Breast epithelium (tissue), 4 donors: ENCODE measurements around the gene TMED4. TPM values are rescaled to one million over a fixed set of nuclear protein-coding genes. Genes with fewer than 3 reads are reported as not detected.

ENCODE experiments used
- DNase-seq, 2 donors: peaks; one replicate each; pipeline ENCODE4 v3.0.0-alpha.2; 2019; ENCODE audit warnings: low spot score in 2 of 2
- H3K27ac ChIP-seq, 2 donors: fragments of 200-600 bp; sonication (generic) in 1 of 2; one replicate each; pipeline ENCODE4 v1.5.1; 2016 to 2019; ENCODE audit warnings: mild to moderate bottlenecking in 1 of 2
- H3K27me3 ChIP-seq, 2 donors: fragments of 200-600 bp; sonication (generic) in 1 of 2; one replicate each; pipeline versions ENCODE4 v1.5.1 to v1.6.0; 2017 to 2019; ENCODE audit warnings: control low read depth in 1 of 2, mild to moderate bottlenecking in 1 of 2
- H3K36me3 ChIP-seq: fragments of 200-600 bp; one replicate; pipeline ENCODE4 v1.5.1; 2019
- H3K4me1 ChIP-seq, 2 donors: fragments of 200-600 bp; sonication (generic); one replicate each; pipeline ENCODE4 v1.5.1; 2016 to 2019; ENCODE audit warnings: control low read depth in 1 of 2
- H3K4me3 ChIP-seq, 3 donors: fragments of 200-600 bp; sonication (generic); 1 replicate in 2 of 3; 2 replicates in 1 of 3; pipeline ENCODE4 v1.5.1; 2016 to 2019; ENCODE audit warnings: mild to moderate bottlenecking in 3 of 3, moderate library complexity in 2 of 3
- H3K9me3 ChIP-seq, 2 donors: fragments of 200-600 bp; sonication (generic) in 1 of 2; one replicate each; pipeline ENCODE4 v1.5.1; 2016 to 2019; ENCODE audit warnings: control low read depth in 1 of 2
- CTCF ChIP-seq, 3 donors: fragments of 450-650 bp; IDR thresholded peaks; one replicate each; pipeline ENCODE4 v1.5.1; 2016 to 2017; ENCODE audit warnings: antibody characterized with exemption in 3 of 3, mild to moderate bottlenecking in 3 of 3, moderate library complexity in 3 of 3
- POLR2A ChIP-seq: fragments of 450-650 bp; IDR thresholded peaks from one replicate; pipeline ENCODE4 v1.6.1; 2016; ENCODE audit warnings: antibody characterized with exemption, mild to moderate bottlenecking, moderate library complexity
- POLR2AphosphoS5 ChIP-seq, 3 donors: sonication (generic); formaldehyde crosslinking; IDR thresholded peaks; one replicate each; pipeline ENCODE4 v1.6.1; 2017; ENCODE audit warnings: antibody characterized with exemption in 3 of 3
- intact Hi-C: fragments of 100-400 bp; cut with DNase I; formaldehyde crosslinking; loops from one replicate; pipeline ENCODE4 v1.15.1; 2023; ENCODE audit warnings: low total_unique reads
- total RNA-seq, 3 donors: library from RNA; depleted of rRNA; stranded (reverse); fragments of >200 nt; gene quantifications; one replicate each; pipeline ENCODE4 v1.1.0, GENCODE V29; 2016

TMED4 gene
- total RNA-seq, 3 donors from 2014 or later = 143 to 208 (median 171) TPM

- H3K9me3 ChIP-seq = no peaks in the 10 kb centered on the region
- no peaks in the 10 kb centered on the region for H3K36me3 ChIP-seq
- no peaks in the 10 kb centered on the region for H3K4me1 ChIP-seq
- peak overlapping the region; percentile 98 for H3K27ac ChIP-seq
- TF ChIP-seq POLR2A (peak; percentile 28), CTCF (IDR thresholded peaks at IDR 0.05) (no peak), POLR2AphosphoS5 (IDR thresholded peaks at IDR 0.05) (peak in 1 of 3 donors; percentile 1)
- intact Hi-C loops = no loop called here
- H3K4me3 ChIP-seq = peak overlapping the region; percentile 75 to 88 (median 83)
- H3K27me3 ChIP-seq = no peaks in the 10 kb centered on the region
- no peak for DNase-seq
Measured at GRCh38 chr7:44607141-44608068, 25.4 kb upstream of the TMED4 start.

GRCh38 chr7:44606341-44607140 lies 24.5 kb upstream of the TMED4 start, which contains the start of gene OGDH:
Gene OGDH (plus strand): TSS chr7:44606627. CDS start chr7:44624344, 17,717 bp downstream.
- peak within 1 kb of the TSS; percentile 98 for H3K27ac ChIP-seq
- intact Hi-C loops = no loop called here
- no peaks in the 10 kb centered on the region for H3K27me3 ChIP-seq
- no peaks in the 10 kb centered on the region for H3K36me3 ChIP-seq
- peak; percentile 98 to 99 for DNase-seq
- no peaks in the 10 kb centered on the region for H3K9me3 ChIP-seq
- peak within 1 kb of the TSS; percentile 75 to 88 (median 83) for H3K4me3 ChIP-seq
- H3K4me1 ChIP-seq = no peaks in the 10 kb centered on the region
- TF ChIP-seq POLR2AphosphoS5 (IDR thresholded peaks at IDR 0.05) = peak; percentile 94 to 95 (median 94)
- TF ChIP-seq POLR2A = peak; percentile 85
- TF ChIP-seq CTCF (IDR thresholded peaks at IDR 0.05) = no peak

GRCh38 chr7:44604941-44605340 lies 22.9 kb upstream of the TMED4 start:
- intact Hi-C loops = no loop called here
- Histone ChIP-seq H3K9me3 (no peaks in the 10 kb centered on the region), H3K4me3 (no peak overlapping the region), H3K27ac (no peak overlapping the region), H3K4me1 (no peaks in the 10 kb centered on the region), H3K36me3 (no peaks in the 10 kb centered on the region), H3K27me3 (no peaks in the 10 kb centered on the region)
- TF ChIP-seq POLR2AphosphoS5 (IDR thresholded peaks at IDR 0.05) = no peak
- TF ChIP-seq CTCF (IDR thresholded peaks at IDR 0.05) = no peak
- TF ChIP-seq POLR2A = no peak
- DNase-seq = no peak

GRCh38 chr7:44603193-44603592 lies 21.2 kb upstream of the TMED4 start:
- H3K4me1 ChIP-seq = no peaks in the 10 kb centered on the region
- no peaks in the 10 kb centered on the region for H3K27me3 ChIP-seq
- DNase-seq = no peak
- TF ChIP-seq CTCF (IDR thresholded peaks at IDR 0.05) (no peak), POLR2A (no peak), POLR2AphosphoS5 (IDR thresholded peaks at IDR 0.05) (no peak)
- no peaks in the 10 kb centered on the region for H3K36me3 ChIP-seq
- intact Hi-C loops = no loop called here
- H3K4me3 ChIP-seq = no peak overlapping the region
- no peak overlapping the region for H3K27ac ChIP-seq
- H3K9me3 ChIP-seq = no peaks in the 10 kb centered on the region
